Measurements from ENCODE around the gene ORC2. TPM values are rescaled to one million over a fixed set of nuclear protein-coding genes. Genes with fewer than 3 reads are reported as not detected.
"Not testable (repeated sequence)": the region's sequence is repeated elsewhere in the genome, so short reads cannot be mapped to it uniquely, and the experiment has no call there.

The ORC2 gene
- total RNA-seq, 1 donor from 2014 or later, result 28.2 TPM

GRCh38 chr2:200888704-200889625, 74.5 kb downstream of the ORC2 start, which contains the start of the genes NIF3L1 and PPIL3:
Gene NIF3L1, plus strand, starts transcription at chr2:200889371. Its CDS starts 2,573 bp downstream, at chr2:200891944.
Gene PPIL3, minus strand, starts transcription at chr2:200889077. Its CDS starts 1,462 bp downstream, at chr2:200887615.
- Mint-ChIP-seq H3K36me3 (ENCODE audit: unreplicated experiment) (no peaks in the 10 kb centered on the region), H3K4me3 (ENCODE audit: unreplicated experiment) (peak within 1 kb of the TSS; percentile 98), H3K9me3 (ENCODE audit: unreplicated experiment) (peaks cover 10% of the 10 kb centered on the region), H3K27ac (ENCODE audit: unreplicated experiment) (peak within 1 kb of the TSS; percentile 99), H3K4me1 (ENCODE audit: low read depth, unreplicated experiment) (peaks cover 8% of the 10 kb centered on the region), H3K27me3 (ENCODE audit: unreplicated experiment) (peaks cover 3% of the 10 kb centered on the region)
- DNase-seq, result peak; percentile 96
- TF ChIP-seq, protein P1, sequence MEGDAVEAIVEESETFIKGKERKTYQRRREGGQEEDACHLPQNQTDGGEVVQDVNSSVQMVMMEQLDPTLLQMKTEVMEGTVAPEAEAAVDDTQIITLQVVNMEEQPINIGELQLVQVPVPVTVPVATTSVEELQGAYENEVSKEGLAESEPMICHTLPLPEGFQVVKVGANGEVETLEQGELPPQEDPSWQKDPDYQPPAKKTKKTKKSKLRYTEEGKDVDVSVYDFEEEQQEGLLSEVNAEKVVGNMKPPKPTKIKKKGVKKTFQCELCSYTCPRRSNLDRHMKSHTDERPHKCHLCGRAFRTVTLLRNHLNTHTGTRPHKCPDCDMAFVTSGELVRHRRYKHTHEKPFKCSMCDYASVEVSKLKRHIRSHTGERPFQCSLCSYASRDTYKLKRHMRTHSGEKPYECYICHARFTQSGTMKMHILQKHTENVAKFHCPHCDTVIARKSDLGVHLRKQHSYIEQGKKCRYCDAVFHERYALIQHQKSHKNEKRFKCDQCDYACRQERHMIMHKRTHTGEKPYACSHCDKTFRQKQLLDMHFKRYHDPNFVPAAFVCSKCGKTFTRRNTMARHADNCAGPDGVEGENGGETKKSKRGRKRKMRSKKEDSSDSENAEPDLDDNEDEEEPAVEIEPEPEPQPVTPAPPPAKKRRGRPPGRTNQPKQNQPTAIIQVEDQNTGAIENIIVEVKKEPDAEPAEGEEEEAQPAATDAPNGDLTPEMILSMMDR (IDR thresholded peaks at IDR 0.05; ENCODE audit: partially characterized antibody, unreplicated experiment), result no peak

DNA sequence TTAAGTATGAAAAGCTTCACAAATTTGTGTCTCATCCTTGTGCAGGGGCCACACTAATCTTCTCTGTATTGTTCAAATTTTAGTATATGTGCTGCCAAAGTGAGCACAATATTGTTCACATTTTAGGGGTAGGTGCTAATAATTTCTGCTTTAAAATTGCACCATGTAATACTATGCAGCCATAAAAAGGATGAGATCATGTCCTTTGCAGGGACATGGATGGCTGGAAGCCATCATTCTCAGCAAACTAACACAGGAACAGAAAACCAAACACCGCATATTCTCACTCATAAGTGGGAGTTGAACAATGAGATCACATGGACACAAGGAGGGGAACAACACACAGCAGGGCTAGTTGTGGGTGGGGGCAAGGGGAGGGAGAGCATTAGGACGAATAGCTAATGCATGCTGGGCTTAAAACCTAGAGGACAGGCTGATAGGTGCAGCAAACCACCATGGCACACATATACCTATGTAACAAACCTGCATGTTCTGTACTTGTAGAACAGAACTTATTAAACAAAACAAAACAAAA, 81.7 kb downstream of the ORC2 start:
- H3K4me1 Mint-ChIP-seq (ENCODE audit: low read depth, unreplicated experiment); DNase-seq; H3K27me3 Mint-ChIP-seq (ENCODE audit: unreplicated experiment); H3K27ac Mint-ChIP-seq (ENCODE audit: unreplicated experiment); H3K4me3 Mint-ChIP-seq (ENCODE audit: unreplicated experiment); H3K36me3 Mint-ChIP-seq (ENCODE audit: unreplicated experiment); H3K9me3 Mint-ChIP-seq (ENCODE audit: unreplicated experiment): not testable (repeated sequence)

DNA sequence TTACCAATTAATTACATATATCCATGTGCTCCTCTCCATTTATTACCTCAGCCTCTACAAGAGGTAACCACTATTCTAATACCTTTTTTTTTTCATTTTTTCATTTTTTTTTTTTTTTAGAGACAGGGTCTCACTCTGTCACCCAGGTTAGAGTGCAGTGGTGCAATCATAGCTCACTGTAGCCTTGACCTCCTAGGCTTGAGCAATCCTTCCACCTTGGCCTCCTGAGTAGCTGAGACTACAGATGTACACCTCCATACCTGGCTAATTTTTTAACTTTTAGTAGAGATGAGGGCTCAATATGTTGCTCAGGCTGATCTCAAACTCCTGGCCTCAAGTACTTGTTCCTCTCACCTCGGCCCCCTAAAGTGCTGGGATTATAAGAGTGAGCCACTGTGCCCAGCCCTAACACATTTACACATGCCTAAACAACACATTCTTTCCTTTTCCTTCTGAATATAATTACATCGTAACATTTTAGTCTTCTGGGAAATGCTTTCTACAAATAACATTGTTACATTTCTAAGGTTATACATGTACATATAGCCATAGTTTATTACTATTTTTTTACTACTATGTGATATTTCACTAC, 85.1 kb downstream of the ORC2 start:
- Mint-ChIP-seq H3K27ac (ENCODE audit: unreplicated experiment) (no peak overlapping the region), H3K27me3 (ENCODE audit: unreplicated experiment) (no peaks in the 10 kb centered on the region), H3K4me3 (ENCODE audit: unreplicated experiment) (no peak overlapping the region), H3K9me3 (ENCODE audit: unreplicated experiment) (no peaks in the 10 kb centered on the region), H3K4me1 (ENCODE audit: low read depth, unreplicated experiment) (no peaks in the 10 kb centered on the region), H3K36me3 (ENCODE audit: unreplicated experiment) (no peaks in the 10 kb centered on the region)
- no peak for DNase-seq
- TF ChIP-seq, protein P1 (IDR thresholded peaks at IDR 0.05; ENCODE audit: partially characterized antibody, unreplicated experiment), result no peak

GRCh38 chr2:200877443-200877842, 86.0 kb downstream of the ORC2 start:
- Mint-ChIP-seq H3K4me1 (ENCODE audit: low read depth, unreplicated experiment) (no peaks in the 10 kb centered on the region), H3K9me3 (ENCODE audit: unreplicated experiment) (no peaks in the 10 kb centered on the region), H3K27ac (ENCODE audit: unreplicated experiment) (no peak overlapping the region), H3K4me3 (ENCODE audit: unreplicated experiment) (no peak overlapping the region), H3K27me3 (ENCODE audit: unreplicated experiment) (no peaks in the 10 kb centered on the region), H3K36me3 (ENCODE audit: unreplicated experiment) (no peaks in the 10 kb centered on the region)
- TF ChIP-seq, protein P1 (IDR thresholded peaks at IDR 0.05; ENCODE audit: partially characterized antibody, unreplicated experiment), result no peak
- no peak for DNase-seq

- TF ChIP-seq, protein P1 (IDR thresholded peaks at IDR 0.05; ENCODE audit: partially characterized antibody, unreplicated experiment), result no peak
- no peak for DNase-seq
- H3K4me3 Mint-ChIP-seq (ENCODE audit: unreplicated experiment), result no peak overlapping the region
- no peaks in the 10 kb centered on the region for H3K4me1 Mint-ChIP-seq (ENCODE audit: low read depth, unreplicated experiment)
- no peak overlapping the region for H3K27ac Mint-ChIP-seq (ENCODE audit: unreplicated experiment)
- no peaks in the 10 kb centered on the region for H3K36me3 Mint-ChIP-seq (ENCODE audit: unreplicated experiment)
- no peaks in the 10 kb centered on the region for H3K9me3 Mint-ChIP-seq (ENCODE audit: unreplicated experiment)
- peaks cover 2% of the 10 kb centered on the region for H3K27me3 Mint-ChIP-seq (ENCODE audit: unreplicated experiment)
These were observed 89.9 kb downstream of the ORC2 start for GRCh38 chr2:200873560-200873959.

All from glutamatergic neuron (in vitro differentiated cells).